GM18861 (cell line): Measurements from ENCODE around the gene ZSCAN16.
"Not testable (repeated sequence)": the region's sequence is repeated elsewhere in the genome, so short reads cannot be mapped to it uniquely, and the experiment has no call there.

Source experiments
- ATAC-seq: cut with Tn5 transposase; IDR thresholded peaks from one replicate; pipeline ENCODE4 v1.9.1; 2021; ENCODE audit not compliant: unreplicated experiment

Gene ZSCAN16

GRCh38 chr6:28124350-28124970 lies at the start of gene ZSCAN16:
Gene ZSCAN16 (plus strand): TSS chr6:28124609. CDS start chr6:28125444, 835 bp downstream.
- peak; percentile 91 for ATAC-seq

GRCh38 chr6:28078050-28078449 lies 46.4 kb upstream of the ZSCAN16 start:
- no peak for ATAC-seq

- no peak for ATAC-seq
Measured at GRCh38 chr6:28078836-28079235, 45.6 kb upstream of the ZSCAN16 start.

GRCh38 chr6:28080381-28080630 lies 44.1 kb upstream of the ZSCAN16 start, which contains the start of gene ZNF165:
Gene ZNF165 (plus strand): TSS chr6:28080568. CDS start chr6:28085481, 4,913 bp downstream.
- not testable (repeated sequence) for ATAC-seq

- ATAC-seq = peak; percentile 58
Measured at GRCh38 chr6:28080631-28081485, 43.6 kb upstream of the ZSCAN16 start.

- ATAC-seq = peak; percentile 51
Measured at GRCh38 chr6:28081486-28081751, 43.0 kb upstream of the ZSCAN16 start.

GRCh38 chr6:28082939-28083338 lies 41.5 kb upstream of the ZSCAN16 start:
- ATAC-seq = no peak

- no peak for ATAC-seq
Measured at GRCh38 chr6:28089054-28089453, 35.4 kb upstream of the ZSCAN16 start.

GRCh38 chr6:28090917-28091586 lies 33.4 kb upstream of the ZSCAN16 start:
- ATAC-seq = no peak

GRCh38 chr6:28102222-28102621 lies 22.2 kb upstream of the ZSCAN16 start:
- not testable (repeated sequence) for ATAC-seq

- not testable (repeated sequence) for ATAC-seq
Measured at GRCh38 chr6:28102699-28103098, 21.7 kb upstream of the ZSCAN16 start.

GRCh38 chr6:28104392-28105244 lies 19.8 kb upstream of the ZSCAN16 start:
- peak; percentile 98 for ATAC-seq

GRCh38 chr6:28105245-28105639 lies 19.2 kb upstream of the ZSCAN16 start:
- no peak for ATAC-seq

GRCh38 chr6:28107506-28107905 lies 16.9 kb upstream of the ZSCAN16 start:
- ATAC-seq = no peak

GRCh38 chr6:28111964-28112363 lies 12.4 kb upstream of the ZSCAN16 start:
- ATAC-seq = no peak

GRCh38 chr6:28115799-28116198 lies 8.6 kb upstream of the ZSCAN16 start:
- ATAC-seq = no peak

- ATAC-seq = no peak
Measured at GRCh38 chr6:28117386-28118050, 6.9 kb upstream of the ZSCAN16 start.

- no peak for ATAC-seq
Measured at GRCh38 chr6:28118217-28118616, 6.2 kb upstream of the ZSCAN16 start.

- ATAC-seq = no peak
Measured at GRCh38 chr6:28121876-28122275, 2.5 kb upstream of the ZSCAN16 start.

GRCh38 chr6:28122283-28122682 lies 2.1 kb upstream of the ZSCAN16 start:
- ATAC-seq = not testable (repeated sequence)

GRCh38 chr6:28124971-28125353 lies 553 bp downstream of the ZSCAN16 start:
- ATAC-seq = no peak
